Measurements from ENCODE around the gene SNAI3.
A peak's percentile ranks its signal among the peaks of the same experiment; 100 is the strongest.

The SNAI3 gene

GRCh38 chr16:88686439-88687253 lies at the start of gene SNAI3:
Gene SNAI3 (minus strand): TSS chr16:88686507. CDS start chr16:88686406, 101 bp downstream.
- peak; percentile 53 to 86 (median 74) for DNase-seq

GRCh38 chr16:88736088-88736487 lies 49.8 kb upstream of the SNAI3 start:
- no peak for DNase-seq

GRCh38 chr16:88735616-88736015 lies 49.3 kb upstream of the SNAI3 start:
- no peak for DNase-seq

GRCh38 chr16:88735121-88735520 lies 48.8 kb upstream of the SNAI3 start:
- no peak for DNase-seq

GRCh38 chr16:88734361-88734728 lies 48.0 kb upstream of the SNAI3 start:
- no peak for DNase-seq

- DNase-seq: no peak
Measured at GRCh38 chr16:88733630-88734360, 47.5 kb upstream of the SNAI3 start.

- DNase-seq: no peak
Measured at GRCh38 chr16:88732961-88733294, 46.6 kb upstream of the SNAI3 start.

- DNase-seq: no peak
Measured at GRCh38 chr16:88732172-88732960, 46.1 kb upstream of the SNAI3 start.

- DNase-seq: peak in 4 of 6 experiments; percentile 6 to 39 (median 18)
Measured at GRCh38 chr16:88731699-88732098, 45.4 kb upstream of the SNAI3 start.

GRCh38 chr16:88730632-88731607 lies 44.6 kb upstream of the SNAI3 start:
- no peak for DNase-seq

- no peak for DNase-seq
Measured at GRCh38 chr16:88727871-88728270, 41.6 kb upstream of the SNAI3 start.

- no peak for DNase-seq
Measured at GRCh38 chr16:88726981-88727380, 40.7 kb upstream of the SNAI3 start.

GRCh38 chr16:88726408-88726749 lies 40.1 kb upstream of the SNAI3 start:
- DNase-seq: no peak

GRCh38 chr16:88725609-88726407 lies 39.5 kb upstream of the SNAI3 start:
- no peak for DNase-seq

- no peak for DNase-seq
Measured at GRCh38 chr16:88724855-88725555, 38.7 kb upstream of the SNAI3 start.

- no peak for DNase-seq
Measured at GRCh38 chr16:88723911-88724310, 37.6 kb upstream of the SNAI3 start.

GRCh38 chr16:88723507-88723887 lies 37.2 kb upstream of the SNAI3 start:
- DNase-seq: no peak

GRCh38 chr16:88722784-88723506 lies 36.6 kb upstream of the SNAI3 start:
- DNase-seq: no peak

GRCh38 chr16:88721815-88722755 lies 35.8 kb upstream of the SNAI3 start:
- DNase-seq: no peak

Data from stimulated activated naive CD4-positive, alpha-beta T cell (primary cell).